ENCODE data around the gene LRRC49.

The LRRC49 gene

DNA sequence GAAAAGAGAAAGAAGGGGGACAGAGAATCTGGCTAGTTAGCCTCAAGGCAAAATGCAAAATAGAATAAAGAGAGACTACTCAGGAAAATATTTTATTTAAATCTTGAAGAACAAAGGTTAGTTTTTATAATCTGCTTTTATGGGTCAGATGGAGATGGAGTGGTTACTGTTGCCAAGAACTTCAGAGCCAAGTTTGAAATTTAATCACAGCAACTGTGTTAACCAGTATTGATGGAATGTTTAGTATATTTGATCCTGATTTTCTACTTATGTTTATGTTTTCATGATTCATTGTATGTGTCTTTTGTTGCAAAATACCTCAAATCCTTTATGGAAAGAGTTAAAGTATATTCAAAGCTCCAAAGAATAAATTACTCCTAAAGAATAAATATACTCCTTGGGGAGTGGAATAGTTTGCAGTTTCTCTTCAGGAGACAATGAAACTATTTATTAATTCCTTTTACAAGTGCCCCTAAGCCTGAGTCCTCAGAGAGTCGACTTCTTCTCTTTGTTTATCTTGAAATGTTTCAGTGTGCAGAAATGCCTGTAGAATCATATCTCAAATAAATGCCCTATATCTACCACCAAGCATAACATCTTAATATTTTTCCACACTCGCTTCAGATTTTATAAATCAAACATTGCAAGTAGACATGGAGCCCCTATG is 161.8 kb downstream of the LRRC49 start:
- H3K9me3 ChIP-seq (ENCODE audit: control insufficient read depth, insufficient read depth, low read length) = no peaks in the 10 kb centered on the region; the same call in 1 of the 2 replicates
- no peak overlapping the region for H3K9ac ChIP-seq (ENCODE audit: low read depth, low read length)
- peaks cover 10% of the 10 kb centered on the region; the same call in 1 of the 2 replicates for H3K4me1 ChIP-seq (ENCODE audit: insufficient read depth, low read length)
- no peaks in the 10 kb centered on the region for H3K36me3 ChIP-seq (ENCODE audit: insufficient read depth, low read length)

DNA sequence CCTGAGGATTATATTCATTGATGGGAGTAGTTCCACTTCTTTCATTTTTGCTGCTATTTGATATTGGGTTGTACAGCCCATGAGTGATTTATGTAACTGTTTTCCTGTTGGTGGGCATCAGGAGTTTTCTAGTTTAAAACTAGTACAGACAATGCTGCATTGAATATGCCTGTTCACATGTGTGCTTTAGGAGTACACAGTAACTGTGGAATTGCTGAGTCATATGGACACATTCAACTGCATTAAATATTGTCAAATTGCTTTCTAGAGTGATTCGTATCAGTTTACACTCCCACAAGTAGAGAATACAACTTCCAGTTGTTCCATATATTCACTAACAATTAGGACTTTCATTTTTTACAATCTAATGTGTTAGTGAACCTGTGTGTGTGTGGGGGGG is 162.8 kb downstream of the LRRC49 start:
- H3K9me3 ChIP-seq (ENCODE audit: control insufficient read depth, insufficient read depth, low read length) = no peaks in the 10 kb centered on the region; the same call in 1 of the 2 replicates
- no peaks in the 10 kb centered on the region for H3K36me3 ChIP-seq (ENCODE audit: insufficient read depth, low read length)
- H3K9ac ChIP-seq (ENCODE audit: low read depth, low read length) = no peak overlapping the region
- H3K4me1 ChIP-seq (ENCODE audit: insufficient read depth, low read length) = peaks cover under 1% of the 10 kb centered on the region; the same call in 1 of the 2 replicates

DNA sequence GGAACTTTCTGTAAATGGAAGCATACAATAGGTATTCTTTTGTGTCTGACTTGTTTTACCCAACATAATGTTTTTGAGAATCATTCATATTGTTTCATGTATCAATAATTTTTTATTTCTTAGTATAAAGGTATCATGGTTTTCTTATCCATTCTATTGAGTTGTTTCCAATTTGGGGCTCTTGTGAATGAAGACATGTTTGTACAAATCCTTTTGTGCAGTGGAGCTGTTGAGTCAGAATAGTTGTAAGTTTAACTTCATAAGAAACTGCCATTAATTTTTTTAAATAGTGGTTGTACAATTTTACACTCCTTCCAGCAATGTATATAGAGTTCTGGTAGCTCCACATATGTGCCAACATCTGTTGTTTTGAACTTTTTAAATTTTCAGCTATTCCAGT is 163.5 kb downstream of the LRRC49 start:
- Histone ChIP-seq H3K36me3 (ENCODE audit: insufficient read depth, low read length) (no peaks in the 10 kb centered on the region), H3K9ac (ENCODE audit: low read depth, low read length) (no peak overlapping the region), H3K4me1 (ENCODE audit: insufficient read depth, low read length) (no peaks in the 10 kb centered on the region), H3K9me3 (ENCODE audit: control insufficient read depth, insufficient read depth, low read length) (no peaks in the 10 kb centered on the region; the same call in 1 of the 2 replicates)

DNA sequence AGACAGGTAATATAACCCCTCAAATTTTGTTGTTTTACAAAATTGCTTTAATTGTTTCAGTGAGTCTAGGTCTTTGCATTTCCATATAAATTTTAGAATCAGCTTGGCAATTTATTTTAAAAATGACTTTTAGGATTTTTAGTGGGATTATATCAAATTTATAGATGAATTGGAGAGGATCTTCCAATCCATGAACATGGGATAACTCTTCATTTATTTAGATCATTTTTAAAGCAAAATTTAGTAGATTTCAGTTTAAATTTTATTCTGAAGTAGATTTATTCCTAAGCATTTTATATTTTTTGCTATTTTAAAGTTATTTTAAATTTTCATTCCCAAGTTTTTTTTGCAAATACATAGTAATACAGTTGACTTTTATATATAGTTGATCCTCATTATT is 164.5 kb downstream of the LRRC49 start:
- Histone ChIP-seq H3K4me1 (ENCODE audit: insufficient read depth, low read length) (no peaks in the 10 kb centered on the region), H3K9ac (ENCODE audit: low read depth, low read length) (no peak overlapping the region), H3K36me3 (ENCODE audit: insufficient read depth, low read length) (no peaks in the 10 kb centered on the region), H3K9me3 (ENCODE audit: control insufficient read depth, insufficient read depth, low read length) (no peaks in the 10 kb centered on the region; the same call in 1 of the 2 replicates)

DNA sequence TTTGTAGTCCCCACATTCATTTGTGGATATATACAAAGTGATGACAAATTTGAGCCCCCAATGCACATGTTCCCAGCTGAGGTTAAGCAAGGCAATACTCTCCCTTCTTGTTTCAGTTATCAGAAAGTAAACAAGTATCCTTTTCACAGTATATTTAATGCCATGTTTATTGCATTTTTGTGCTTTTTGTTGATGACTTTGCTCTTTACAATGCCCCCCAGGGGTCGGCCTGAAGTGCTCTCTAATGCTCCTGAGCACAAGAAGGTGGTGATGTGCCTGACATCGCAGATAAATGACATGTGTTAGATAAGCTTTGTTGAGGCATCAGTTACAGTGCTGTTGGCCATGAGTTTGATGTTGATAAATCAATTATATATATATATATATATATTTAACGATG is 165.0 kb downstream of the LRRC49 start:
- Histone ChIP-seq H3K36me3 (ENCODE audit: insufficient read depth, low read length) (no peaks in the 10 kb centered on the region), H3K4me1 (ENCODE audit: insufficient read depth, low read length) (no peaks in the 10 kb centered on the region), H3K9ac (ENCODE audit: low read depth, low read length) (no peak overlapping the region), H3K9me3 (ENCODE audit: control insufficient read depth, insufficient read depth, low read length) (no peaks in the 10 kb centered on the region; the same call in 1 of the 2 replicates)

DNA sequence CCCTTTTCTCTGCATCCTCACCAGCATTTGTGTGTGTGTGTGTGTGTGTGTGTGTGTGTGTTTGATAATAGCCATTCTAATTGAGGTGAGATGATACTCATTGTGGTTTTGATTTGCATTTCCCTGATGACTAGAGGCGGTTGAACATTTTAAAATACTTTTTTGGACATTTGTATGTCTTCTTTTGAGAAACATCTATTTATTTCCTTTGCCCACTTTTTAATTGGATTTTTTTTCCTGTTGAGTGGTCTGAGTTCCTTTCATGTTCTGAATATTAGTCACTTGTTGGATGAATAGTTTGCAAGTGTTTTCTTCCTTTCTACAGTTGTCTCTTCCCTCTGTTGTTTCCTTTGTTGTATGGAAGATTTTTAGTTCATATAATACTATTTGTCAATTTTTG is 168.4 kb downstream of the LRRC49 start:
- H3K9ac ChIP-seq (ENCODE audit: low read depth, low read length) = no peak overlapping the region
- H3K9me3 ChIP-seq (ENCODE audit: control insufficient read depth, insufficient read depth, low read length) = no peaks in the 10 kb centered on the region; the same call in 1 of the 2 replicates
- no peaks in the 10 kb centered on the region for H3K36me3 ChIP-seq (ENCODE audit: insufficient read depth, low read length)
- H3K4me1 ChIP-seq (ENCODE audit: insufficient read depth, low read length) = no peaks in the 10 kb centered on the region

DNA sequence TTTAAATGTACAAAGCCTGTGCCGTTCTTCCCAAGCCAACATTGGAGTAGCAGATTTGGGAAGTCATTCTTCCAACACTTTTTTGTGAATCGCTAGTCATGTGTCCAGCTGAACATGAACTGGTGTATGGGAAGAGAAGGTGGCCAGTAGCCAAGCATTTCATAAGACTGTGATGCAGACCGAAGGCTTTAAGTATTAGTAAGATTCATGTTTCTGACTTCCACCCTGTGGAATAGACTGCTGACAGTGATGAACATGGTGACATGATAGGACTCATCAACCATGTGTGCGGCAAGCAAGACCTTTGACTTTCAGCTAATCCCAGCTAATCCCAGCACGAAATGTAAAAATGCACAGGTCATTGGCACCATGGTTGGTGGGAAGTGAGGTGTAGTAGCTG is 174.4 kb downstream of the LRRC49 start:
- Histone ChIP-seq H3K9ac (ENCODE audit: low read depth, low read length) (no peak overlapping the region), H3K9me3 (ENCODE audit: control insufficient read depth, insufficient read depth, low read length) (no peaks in the 10 kb centered on the region), H3K4me1 (ENCODE audit: insufficient read depth, low read length) (no peaks in the 10 kb centered on the region), H3K36me3 (ENCODE audit: insufficient read depth, low read length) (no peaks in the 10 kb centered on the region; the same call in 1 of the 2 replicates)

DNA sequence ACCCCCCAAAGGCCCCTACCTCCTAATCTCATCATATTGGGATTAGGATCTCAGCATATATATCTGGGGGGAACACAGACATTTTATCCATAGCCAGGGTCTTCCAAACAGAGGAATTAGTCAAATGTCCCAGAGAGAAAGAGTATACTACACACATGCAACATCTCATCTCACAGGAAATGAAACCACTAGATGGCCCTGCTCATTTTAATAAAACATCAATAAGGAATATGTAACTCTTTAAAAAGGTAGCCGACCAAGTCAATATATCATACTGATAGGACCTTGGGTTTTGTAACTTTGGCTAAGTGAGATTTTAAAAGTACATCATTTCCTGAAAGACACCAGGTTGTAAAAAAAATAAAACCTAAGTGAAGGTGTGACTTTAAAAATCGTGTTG is 177.1 kb downstream of the LRRC49 start:
- H3K9me3 ChIP-seq (ENCODE audit: control insufficient read depth, insufficient read depth, low read length) = no peaks in the 10 kb centered on the region
- H3K4me1 ChIP-seq (ENCODE audit: insufficient read depth, low read length) = no peaks in the 10 kb centered on the region
- H3K36me3 ChIP-seq (ENCODE audit: insufficient read depth, low read length) = no peaks in the 10 kb centered on the region; the same call in 1 of the 2 replicates
- no peak overlapping the region for H3K9ac ChIP-seq (ENCODE audit: low read depth, low read length)

DNA sequence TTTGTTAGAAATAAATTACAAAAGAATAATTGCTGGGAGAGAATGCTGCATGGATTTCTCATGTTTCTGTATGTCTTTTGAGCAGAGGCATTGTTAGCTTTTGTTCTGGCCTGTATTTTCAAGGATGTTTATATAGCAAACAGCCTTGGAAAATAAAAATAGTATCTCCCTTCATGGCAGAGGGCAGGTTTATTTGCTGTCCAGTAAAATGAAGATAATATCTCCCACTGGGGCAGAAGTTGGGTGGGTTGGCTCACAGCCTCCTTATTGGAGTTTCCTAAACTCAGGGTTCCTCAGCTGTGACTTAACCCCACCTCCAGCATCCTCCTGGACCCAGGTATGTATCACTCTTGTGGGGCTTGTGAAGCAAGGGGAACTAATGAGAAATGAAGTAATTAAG is 178.9 kb downstream of the LRRC49 start:
- Histone ChIP-seq H3K9me3 (ENCODE audit: control insufficient read depth, insufficient read depth, low read length) (no peaks in the 10 kb centered on the region), H3K4me1 (ENCODE audit: insufficient read depth, low read length) (no peaks in the 10 kb centered on the region), H3K36me3 (ENCODE audit: insufficient read depth, low read length) (no peaks in the 10 kb centered on the region; the same call in 1 of the 2 replicates), H3K9ac (ENCODE audit: low read depth, low read length) (no peak overlapping the region)

DNA sequence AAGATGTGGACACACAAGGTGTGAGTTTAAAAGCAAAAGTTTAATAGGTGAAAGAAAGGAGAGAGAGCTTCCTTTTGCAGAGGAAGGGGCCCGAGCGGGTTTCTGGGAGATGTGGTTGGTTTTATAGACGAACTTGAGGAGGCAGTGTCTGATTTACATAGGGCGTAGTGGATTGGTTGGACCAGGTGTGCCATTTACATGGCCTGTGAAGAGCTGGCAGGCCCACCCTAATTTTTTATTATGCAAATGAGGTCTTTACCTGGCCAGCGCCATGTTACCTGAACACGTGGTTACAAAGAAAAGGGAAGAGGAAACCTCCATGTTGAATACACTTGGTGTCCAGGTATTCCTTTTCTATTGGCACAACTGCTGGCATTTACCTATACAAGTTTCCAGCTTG is 179.8 kb downstream of the LRRC49 start:
- no peaks in the 10 kb centered on the region; the same call in 1 of the 2 replicates for H3K36me3 ChIP-seq (ENCODE audit: insufficient read depth, low read length)
- H3K9me3 ChIP-seq (ENCODE audit: control insufficient read depth, insufficient read depth, low read length) = no peaks in the 10 kb centered on the region
- no peaks in the 10 kb centered on the region for H3K4me1 ChIP-seq (ENCODE audit: insufficient read depth, low read length)
- no peak overlapping the region for H3K9ac ChIP-seq (ENCODE audit: low read depth, low read length)

DNA sequence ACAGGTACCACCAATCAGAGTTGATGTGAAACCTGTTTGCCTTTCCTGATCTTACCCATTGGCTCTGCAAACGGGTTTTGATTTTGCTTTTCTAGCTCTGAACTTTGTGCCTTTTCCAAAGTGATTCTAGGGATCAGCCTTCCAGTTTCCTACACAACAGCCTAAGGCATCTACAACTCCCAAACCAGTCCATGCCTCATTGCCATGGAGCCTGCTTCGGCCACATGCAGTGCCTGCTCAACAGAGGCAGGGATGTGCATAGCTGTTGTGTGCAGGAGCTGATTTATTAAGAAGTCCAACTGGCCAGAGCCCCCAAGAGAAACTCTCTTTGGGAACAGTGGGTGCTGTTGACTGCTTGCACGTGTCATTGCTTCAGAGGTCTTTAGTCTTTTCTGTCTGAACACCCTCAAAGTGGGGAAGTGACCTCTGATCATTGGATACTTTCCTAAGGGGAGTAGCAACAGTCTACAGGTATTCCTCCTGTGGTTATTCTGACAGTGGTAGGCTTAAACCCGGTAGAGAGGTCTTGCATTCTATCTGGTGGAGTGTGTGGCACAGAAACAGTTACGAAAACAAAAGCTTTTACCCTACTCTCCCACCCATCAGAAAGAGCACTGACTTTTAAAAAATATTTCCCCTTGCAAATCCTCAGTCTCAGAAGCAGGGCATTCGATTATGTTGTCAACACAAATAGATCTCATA is 186.0 kb downstream of the LRRC49 start:
- H3K36me3 ChIP-seq (ENCODE audit: insufficient read depth, low read length) = no peaks in the 10 kb centered on the region
- no peak overlapping the region for H3K9ac ChIP-seq (ENCODE audit: low read depth, low read length)
- no peaks in the 10 kb centered on the region for H3K9me3 ChIP-seq (ENCODE audit: control insufficient read depth, insufficient read depth, low read length)
- H3K4me1 ChIP-seq (ENCODE audit: insufficient read depth, low read length) = no peaks in the 10 kb centered on the region

DNA sequence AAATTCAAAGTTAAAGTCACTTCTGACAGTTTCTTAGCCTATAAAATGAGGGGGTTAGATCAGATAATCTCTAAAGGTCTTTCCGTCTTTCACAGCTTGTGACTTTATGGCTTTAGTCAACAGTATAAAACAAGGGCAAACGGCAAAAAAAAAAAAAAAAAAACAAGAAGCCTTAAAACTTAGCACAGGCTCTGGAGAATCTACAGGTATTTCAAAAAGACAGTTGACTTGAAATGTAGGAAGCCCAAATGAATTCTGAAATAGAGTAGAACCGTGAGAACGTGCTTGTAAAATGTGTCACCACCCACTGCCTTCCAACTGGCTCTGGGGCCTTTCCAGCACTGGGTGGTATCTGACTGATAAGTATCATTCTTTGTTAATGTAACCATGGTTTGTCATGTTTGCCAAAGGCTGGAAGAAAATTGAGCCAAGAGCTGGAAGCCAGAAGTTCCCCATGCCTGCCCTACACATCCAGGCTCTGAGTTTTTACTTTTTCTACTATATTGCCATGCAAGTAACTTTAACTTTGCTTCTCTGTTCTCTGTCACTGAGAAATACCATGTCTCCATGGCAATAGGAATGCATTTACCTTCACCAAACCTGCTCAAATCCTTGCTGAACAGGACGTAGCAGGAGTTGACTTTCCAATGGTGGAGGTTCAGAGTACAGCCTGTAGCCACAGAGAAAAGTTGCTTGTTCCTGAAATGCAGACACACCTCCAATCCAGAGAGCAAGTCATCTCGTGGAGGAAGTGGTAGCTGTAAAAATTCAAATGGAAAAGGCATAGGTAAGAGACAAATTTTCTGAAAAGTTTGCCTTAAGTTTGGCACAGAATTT is 186.8 kb downstream of the LRRC49 start:
- H3K9me3 ChIP-seq (ENCODE audit: control insufficient read depth, insufficient read depth, low read length) = no peaks in the 10 kb centered on the region
- no peak overlapping the region for H3K9ac ChIP-seq (ENCODE audit: low read depth, low read length)
- H3K4me1 ChIP-seq (ENCODE audit: insufficient read depth, low read length) = no peaks in the 10 kb centered on the region
- no peaks in the 10 kb centered on the region for H3K36me3 ChIP-seq (ENCODE audit: insufficient read depth, low read length)

DNA sequence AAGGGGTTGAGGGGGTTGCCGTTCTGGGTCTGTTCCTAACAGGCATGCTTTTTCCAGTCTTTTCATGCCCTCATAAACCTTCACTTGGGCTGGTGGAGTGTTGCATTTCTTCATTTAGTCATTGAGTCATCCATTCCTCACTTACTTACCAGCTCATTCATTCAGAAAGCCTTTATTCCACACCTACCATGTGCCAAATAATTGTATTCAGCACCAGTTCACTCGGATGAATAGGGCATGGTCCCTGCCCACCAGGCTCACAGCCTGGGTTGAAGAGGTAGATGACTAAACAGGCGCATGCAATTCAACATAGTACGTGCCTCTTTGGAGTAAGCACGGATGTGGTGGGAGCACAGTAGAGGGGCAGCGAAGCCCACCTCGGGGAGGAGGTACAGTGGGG is 187.5 kb downstream of the LRRC49 start:
- H3K36me3 ChIP-seq (ENCODE audit: insufficient read depth, low read length) = no peaks in the 10 kb centered on the region
- 0 out of 2 replicates have a peak, but pooled peaks cover 2% of the 10 kb centered on the region for H3K4me1 ChIP-seq (ENCODE audit: insufficient read depth, low read length)
- H3K9me3 ChIP-seq (ENCODE audit: control insufficient read depth, insufficient read depth, low read length) = no peaks in the 10 kb centered on the region
- no peak overlapping the region for H3K9ac ChIP-seq (ENCODE audit: low read depth, low read length)

DNA sequence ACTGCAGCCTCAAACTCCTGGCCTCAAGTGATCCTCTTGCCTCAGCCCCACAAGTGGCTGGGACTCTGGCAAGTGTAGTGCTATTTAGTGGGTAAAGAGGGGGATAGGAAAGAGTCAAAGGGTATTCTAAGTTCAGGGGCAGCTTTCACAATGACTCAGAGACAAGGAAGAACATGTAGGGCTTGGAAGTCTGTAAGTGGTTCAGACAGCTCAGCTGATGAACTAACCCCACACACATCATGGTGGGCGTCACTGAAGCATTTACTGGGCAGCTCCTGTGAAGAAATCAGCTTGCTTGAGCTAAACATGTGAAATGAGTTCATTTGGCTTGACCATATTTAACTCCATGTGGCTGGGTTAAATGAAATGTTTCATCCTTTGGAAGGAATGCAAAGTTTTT is 188.1 kb downstream of the LRRC49 start:
- H3K9me3 ChIP-seq (ENCODE audit: control insufficient read depth, insufficient read depth, low read length) = no peaks in the 10 kb centered on the region
- H3K36me3 ChIP-seq (ENCODE audit: insufficient read depth, low read length) = no peaks in the 10 kb centered on the region
- H3K4me1 ChIP-seq (ENCODE audit: insufficient read depth, low read length) = peaks cover 7% of the 10 kb centered on the region; the same call in 1 of the 2 replicates
- H3K9ac ChIP-seq (ENCODE audit: low read depth, low read length) = no peak overlapping the region

Measured in ES-I3 (cell line).